ENCODE results near the gene ADAMTSL3. TPM values are rescaled to one million over a fixed set of nuclear protein-coding genes. Genes with fewer than 3 reads are reported as not detected.

Gene ADAMTSL3
- polyA plus RNA-seq, 1 of the 3 experiments (the other 2 are of a cell fraction), result 0.02 TPM

DNA sequence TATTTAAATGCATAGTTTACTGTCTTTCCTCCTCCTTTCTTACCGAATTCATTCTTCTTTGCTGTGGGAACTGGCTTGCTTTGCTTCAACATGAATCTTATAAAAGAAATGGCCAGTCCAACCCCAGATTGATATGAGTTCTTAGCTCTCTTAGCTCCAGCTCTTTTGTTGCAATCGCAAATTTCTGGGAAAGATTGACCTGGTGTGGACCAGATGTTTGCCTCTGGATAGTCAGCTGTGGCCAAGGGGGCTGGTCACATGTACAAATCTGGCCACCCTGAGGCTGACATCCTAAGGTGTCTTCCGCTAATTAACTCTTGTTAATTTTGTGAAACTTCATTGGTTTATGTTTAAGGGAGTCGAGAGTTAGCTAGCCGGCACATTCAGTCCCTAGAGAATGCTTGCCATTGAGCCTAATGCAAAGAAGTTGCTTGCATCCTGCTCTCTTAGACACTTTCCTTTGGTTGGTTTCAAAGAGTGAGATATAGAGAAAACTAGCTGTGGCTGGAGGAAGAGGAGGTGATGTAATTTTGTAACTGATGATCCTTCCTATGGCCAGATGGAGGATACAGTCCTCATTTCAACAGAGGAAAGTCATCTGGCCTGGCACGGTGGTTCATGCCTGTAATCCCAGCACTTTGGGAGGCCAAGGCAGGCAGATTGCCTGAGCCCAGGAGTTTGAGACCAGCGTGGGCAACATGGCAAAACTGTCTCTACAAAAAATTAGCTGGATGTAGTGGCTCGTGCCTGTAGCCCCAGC, 162.4 kb downstream of the ADAMTSL3 start:
- H2AFZ ChIP-seq (ENCODE audit: low read depth), result no peak overlapping the region
- H3K4me1 ChIP-seq (ENCODE audit: control insufficient read depth in 1 of 2, insufficient read depth in 2 of 2, low read depth in 1 of 2, low read length in 1 of 2), result no peaks in the 10 kb centered on the region
- no peaks in the 10 kb centered on the region for H3K9me2 ChIP-seq
- no peak overlapping the region for H3K27ac ChIP-seq (ENCODE audit: low read depth in 2 of 2, low read length in 1 of 2)
- DNase-seq, result no peak
- H3K4me3 ChIP-seq (ENCODE audit: low read depth in 2 of 2, low read length in 1 of 2), result no peak overlapping the region
- CTCF ChIA-PET, result interaction anchor here (2.0 kb wide), 1 partner anchor 22 kb away, joined by 5 read pairs; no protein-coding TSS in a partner anchor
- H3K79me2 ChIP-seq (ENCODE audit: insufficient read depth), result no peaks in the 10 kb centered on the region
- no peak overlapping the region for H3K9ac ChIP-seq
- POLR2A ChIA-PET, result interaction anchor here (0.6 kb wide), 1 partner anchor 230 kb away, joined by 3 read pairs; no protein-coding TSS in a partner anchor
- no peaks in the 10 kb centered on the region for H4K20me1 ChIP-seq (ENCODE audit: insufficient read depth)
- H3K4me2 ChIP-seq, result no peak overlapping the region
- H3K36me3 ChIP-seq (replicated peaks in 1 of 2; ENCODE audit: control insufficient read depth in 1 of 2, insufficient read depth in 2 of 2, low read length in 1 of 2), result no peaks in the 10 kb centered on the region
- TF ChIP-seq GATA2 (CRISPR knock-in tag; IDR thresholded peaks at IDR 0.05) (no peak), GABPA (IDR thresholded peaks at IDR 0.05; ENCODE audit: low read depth) (no peak), SIN3A (IDR thresholded peaks at IDR 0.05; ENCODE audit: borderline replicate concordance, low read depth, low read length) (no peak), POLR2AphosphoS5 (IDR thresholded peaks at IDR 0.05; ENCODE audit: low read depth, low read length) (no peak), FOSL2 (IDR thresholded peaks at IDR 0.05; ENCODE audit: borderline replicate concordance, low read depth) (no peak), TCF12 (IDR thresholded peaks at IDR 0.05) (no peak), JUND (IDR thresholded peaks at IDR 0.05) (no peak), TEAD4 (IDR thresholded peaks at IDR 0.05; ENCODE audit: borderline replicate concordance, insufficient read depth) (no peak), SMC3 (IDR thresholded peaks at IDR 0.05; ENCODE audit: low read depth, low read length) (no peak), ELF1 (IDR thresholded peaks at IDR 0.05) (no peak), RCOR1 (IDR thresholded peaks at IDR 0.05; ENCODE audit: low read length) (no peak), NFIC (IDR thresholded peaks at IDR 0.05; ENCODE audit: borderline replicate concordance) (no peak)
- TF ChIP-seq, protein P1, sequence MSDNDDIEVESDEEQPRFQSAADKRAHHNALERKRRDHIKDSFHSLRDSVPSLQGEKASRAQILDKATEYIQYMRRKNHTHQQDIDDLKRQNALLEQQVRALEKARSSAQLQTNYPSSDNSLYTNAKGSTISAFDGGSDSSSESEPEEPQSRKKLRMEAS (IDR thresholded peaks at IDR 0.05; ENCODE audit: low read depth), result no peak
- TF ChIP-seq, protein P2, sequence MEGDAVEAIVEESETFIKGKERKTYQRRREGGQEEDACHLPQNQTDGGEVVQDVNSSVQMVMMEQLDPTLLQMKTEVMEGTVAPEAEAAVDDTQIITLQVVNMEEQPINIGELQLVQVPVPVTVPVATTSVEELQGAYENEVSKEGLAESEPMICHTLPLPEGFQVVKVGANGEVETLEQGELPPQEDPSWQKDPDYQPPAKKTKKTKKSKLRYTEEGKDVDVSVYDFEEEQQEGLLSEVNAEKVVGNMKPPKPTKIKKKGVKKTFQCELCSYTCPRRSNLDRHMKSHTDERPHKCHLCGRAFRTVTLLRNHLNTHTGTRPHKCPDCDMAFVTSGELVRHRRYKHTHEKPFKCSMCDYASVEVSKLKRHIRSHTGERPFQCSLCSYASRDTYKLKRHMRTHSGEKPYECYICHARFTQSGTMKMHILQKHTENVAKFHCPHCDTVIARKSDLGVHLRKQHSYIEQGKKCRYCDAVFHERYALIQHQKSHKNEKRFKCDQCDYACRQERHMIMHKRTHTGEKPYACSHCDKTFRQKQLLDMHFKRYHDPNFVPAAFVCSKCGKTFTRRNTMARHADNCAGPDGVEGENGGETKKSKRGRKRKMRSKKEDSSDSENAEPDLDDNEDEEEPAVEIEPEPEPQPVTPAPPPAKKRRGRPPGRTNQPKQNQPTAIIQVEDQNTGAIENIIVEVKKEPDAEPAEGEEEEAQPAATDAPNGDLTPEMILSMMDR (IDR thresholded peaks at IDR 0.05), result no peak
- TF ChIP-seq, protein P3, sequence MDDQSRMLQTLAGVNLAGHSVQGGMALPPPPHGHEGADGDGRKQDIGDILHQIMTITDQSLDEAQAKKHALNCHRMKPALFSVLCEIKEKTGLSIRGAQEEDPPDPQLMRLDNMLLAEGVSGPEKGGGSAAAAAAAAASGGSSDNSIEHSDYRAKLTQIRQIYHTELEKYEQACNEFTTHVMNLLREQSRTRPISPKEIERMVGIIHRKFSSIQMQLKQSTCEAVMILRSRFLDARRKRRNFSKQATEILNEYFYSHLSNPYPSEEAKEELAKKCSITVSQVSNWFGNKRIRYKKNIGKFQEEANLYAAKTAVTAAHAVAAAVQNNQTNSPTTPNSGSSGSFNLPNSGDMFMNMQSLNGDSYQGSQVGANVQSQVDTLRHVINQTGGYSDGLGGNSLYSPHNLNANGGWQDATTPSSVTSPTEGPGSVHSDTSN (IDR thresholded peaks at IDR 0.05), result no peak
- TF ChIP-seq, protein P4, sequence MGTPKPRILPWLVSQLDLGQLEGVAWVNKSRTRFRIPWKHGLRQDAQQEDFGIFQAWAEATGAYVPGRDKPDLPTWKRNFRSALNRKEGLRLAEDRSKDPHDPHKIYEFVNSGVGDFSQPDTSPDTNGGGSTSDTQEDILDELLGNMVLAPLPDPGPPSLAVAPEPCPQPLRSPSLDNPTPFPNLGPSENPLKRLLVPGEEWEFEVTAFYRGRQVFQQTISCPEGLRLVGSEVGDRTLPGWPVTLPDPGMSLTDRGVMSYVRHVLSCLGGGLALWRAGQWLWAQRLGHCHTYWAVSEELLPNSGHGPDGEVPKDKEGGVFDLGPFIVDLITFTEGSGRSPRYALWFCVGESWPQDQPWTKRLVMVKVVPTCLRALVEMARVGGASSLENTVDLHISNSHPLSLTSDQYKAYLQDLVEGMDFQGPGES (IDR thresholded peaks at IDR 0.05; ENCODE audit: low read depth, low read length), result no peak
- TF ChIP-seq, protein P5, sequence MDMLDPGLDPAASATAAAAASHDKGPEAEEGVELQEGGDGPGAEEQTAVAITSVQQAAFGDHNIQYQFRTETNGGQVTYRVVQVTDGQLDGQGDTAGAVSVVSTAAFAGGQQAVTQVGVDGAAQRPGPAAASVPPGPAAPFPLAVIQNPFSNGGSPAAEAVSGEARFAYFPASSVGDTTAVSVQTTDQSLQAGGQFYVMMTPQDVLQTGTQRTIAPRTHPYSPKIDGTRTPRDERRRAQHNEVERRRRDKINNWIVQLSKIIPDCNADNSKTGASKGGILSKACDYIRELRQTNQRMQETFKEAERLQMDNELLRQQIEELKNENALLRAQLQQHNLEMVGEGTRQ (IDR thresholded peaks at IDR 0.05; ENCODE audit: borderline replicate concordance, low read depth, low read length), result no peak
- TF ChIP-seq, protein P6, sequence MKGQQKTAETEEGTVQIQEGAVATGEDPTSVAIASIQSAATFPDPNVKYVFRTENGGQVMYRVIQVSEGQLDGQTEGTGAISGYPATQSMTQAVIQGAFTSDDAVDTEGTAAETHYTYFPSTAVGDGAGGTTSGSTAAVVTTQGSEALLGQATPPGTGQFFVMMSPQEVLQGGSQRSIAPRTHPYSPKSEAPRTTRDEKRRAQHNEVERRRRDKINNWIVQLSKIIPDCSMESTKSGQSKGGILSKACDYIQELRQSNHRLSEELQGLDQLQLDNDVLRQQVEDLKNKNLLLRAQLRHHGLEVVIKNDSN (IDR thresholded peaks at IDR 0.05; ENCODE audit: borderline replicate concordance, low read depth), result no peak
- no peaks in the 10 kb centered on the region for H3F3A ChIP-seq (replicated peaks; ENCODE audit: insufficient read depth)
- 7% methylated on average over 7 of the region's 8 CpGs for WGBS (ENCODE audit: low lambda C conversion rate)
- no peaks in the 10 kb centered on the region for H3K9me3 ChIP-seq
- H3K27me3 ChIP-seq (ENCODE audit: insufficient read depth), result no peaks in the 10 kb centered on the region; the same call in 1 of the 2 replicates

Measured in SK-N-SH (cell line).